Neural cell (in vitro differentiated cells): ENCODE results near the gene MAPK1IP1L. TPM values are rescaled to one million over a fixed set of nuclear protein-coding genes. Genes with fewer than 3 reads are reported as not detected.
A peak's percentile ranks its signal among the peaks of the same experiment; 100 is the strongest.

ENCODE experiments used
- H2AFZ ChIP-seq: fragments of 200-600, 300-800 bp; sonication (generic), shearing (Covaris generic); 2 replicates; pipeline ENCODE4 v1.6.0; 2014; ENCODE audit warnings: low read depth, mild to moderate bottlenecking, antibody characterized with exemption, low read length, moderate library complexity
- H3F3A ChIP-seq: fragments of 200-600 bp; shearing (Covaris generic); 2 replicates; pipeline ENCODE4 v1.6.1; 2016; ENCODE audit warnings: mild to moderate bottlenecking, moderate library complexity, mixed read lengths, antibody characterized with exemption, low read length; ENCODE audit not compliant: insufficient read depth, poor library complexity, severe bottlenecking
- H3K27ac ChIP-seq: fragments of 200-600, 300-800 bp; sonication (generic), shearing (Covaris generic); 2 replicates; pipeline ENCODE4 v1.5.1; 2014; ENCODE audit warnings: mild to moderate bottlenecking, low read length, moderate library complexity
- H3K27me3 ChIP-seq: fragments of 300-800, 200-600 bp; sonication (generic), shearing (Covaris generic); 2 replicates; pipeline ENCODE4 v1.6.0; 2014; ENCODE audit warnings: mild to moderate bottlenecking, low read depth, low read length, moderate library complexity; ENCODE audit not compliant: insufficient read depth
- H3K36me3 ChIP-seq: fragments of 300-800, 200-600 bp; sonication (generic), shearing (Covaris generic); 2 replicates; pipeline ENCODE4 v1.5.1; 2014; ENCODE audit warnings: mild to moderate bottlenecking, antibody characterized with exemption, low read length, moderate library complexity; ENCODE audit not compliant: insufficient read depth
- H3K4me2 ChIP-seq: fragments of 300-800, 200-600 bp; sonication (generic), shearing (Covaris generic); 2 replicates; pipeline ENCODE4 v1.6.0; 2014; ENCODE audit warnings: mild to moderate bottlenecking, low read length
- H3K4me3 ChIP-seq: fragments of 300-800, 200-600 bp; sonication (generic), shearing (Covaris generic); 2 replicates; pipeline ENCODE4 v1.5.1; 2014; ENCODE audit warnings: mild to moderate bottlenecking, low read length, moderate library complexity
- H3K79me2 ChIP-seq: fragments of 200-600 bp; shearing (Covaris generic); replicated peaks from 2 replicates; pipeline ENCODE4 v1.6.0; 2014; ENCODE audit warnings: mild to moderate bottlenecking, low read length, moderate library complexity; ENCODE audit not compliant: insufficient read depth
- H3K9ac ChIP-seq: fragments of 300-800, 200-600 bp; sonication (generic), shearing (Covaris generic); 2 replicates; pipeline ENCODE4 v1.6.1; 2016; ENCODE audit warnings: mild to moderate bottlenecking, low read length, mixed read lengths
- H3K9me2 ChIP-seq: fragments of 200-600 bp; shearing (Covaris generic); 2 replicates; pipeline ENCODE4 v1.6.1; 2016; ENCODE audit warnings: mild to moderate bottlenecking, low read length, mixed read lengths; ENCODE audit not compliant: insufficient read depth
- H3K9me3 ChIP-seq: fragments of 200-600, 300-800 bp; sonication (generic), shearing (Covaris generic); 2 replicates; pipeline ENCODE4 v1.6.1; 2016; ENCODE audit warnings: mild to moderate bottlenecking, mixed run types, low read length, moderate library complexity, mixed read lengths
- H4K20me1 ChIP-seq: fragments of 200-600 bp; shearing (Covaris generic); 2 replicates; pipeline ENCODE4 v1.6.1; 2016; ENCODE audit warnings: mild to moderate bottlenecking, mixed run types; ENCODE audit not compliant: insufficient read depth
- EP300 ChIP-seq: fragments of 450-650 bp; conservative IDR thresholded peaks from 2 replicates; pipeline ENCODE4 v1.6.1; 2014; ENCODE audit warnings: antibody characterized with exemption, mild to moderate bottlenecking, moderate library complexity; ENCODE audit not compliant: poor library complexity, severe bottlenecking
- EZH2 ChIP-seq: fragments of 200-600, 300-800 bp; shearing (Covaris generic), sonication (generic); IDR thresholded peaks from 2 replicates; pipeline ENCODE4 v1.6.1; 2014; ENCODE audit warnings: antibody characterized with exemption, low read length, borderline replicate concordance, mild to moderate bottlenecking; ENCODE audit not compliant: insufficient read depth, poor library complexity, severe bottlenecking
- MXI1 ChIP-seq: fragments of 450-650 bp; conservative IDR thresholded peaks from 2 replicates; pipeline ENCODE4 v1.6.1; 2014; ENCODE audit warnings: antibody characterized with exemption, mild to moderate bottlenecking; ENCODE audit not compliant: poor library complexity, severe bottlenecking
- POLR2AphosphoS5 ChIP-seq: IDR thresholded peaks from 2 replicates; pipeline ENCODE4 v1.6.1; 2012
- RAD21 ChIP-seq: fragments of 450-650 bp; conservative IDR thresholded peaks from 2 replicates; pipeline ENCODE4 v1.6.1; 2014; ENCODE audit warnings: antibody characterized with exemption, mild to moderate bottlenecking, moderate library complexity
- SMC3 ChIP-seq: fragments of 450-650 bp; conservative IDR thresholded peaks from 2 replicates; pipeline ENCODE4 v1.6.1; 2014; ENCODE audit warnings: antibody characterized with exemption, mild to moderate bottlenecking, moderate library complexity; ENCODE audit not compliant: poor library complexity
- TAF1 ChIP-seq: IDR thresholded peaks from 2 replicates; pipeline ENCODE4 v1.6.1; 2012; ENCODE audit warnings: low read depth
- polyA minus RNA-seq: library from RNA; depleted of rRNA, polyadenylated mRNA; stranded (reverse); fragments of >200 nt; gene quantifications from 2 replicates; pipeline ENCODE4 v1.2.3, GENCODE V29; 2014
- polyA plus RNA-seq: library from polyadenylated mRNA; depleted of rRNA; stranded (reverse); fragments of >200 nt; gene quantifications from 2 replicates; pipeline ENCODE4 v1.2.3, GENCODE V29; 2014
- TF ChIP-seq, protein P1 (sequence below): fragments of 450-650 bp; IDR thresholded peaks from 2 replicates; pipeline ENCODE4 v1.5.1; 2014; ENCODE audit warnings: antibody characterized with exemption, mild to moderate bottlenecking, moderate library complexity; ENCODE audit not compliant: poor library complexity, severe bottlenecking
- TF ChIP-seq, protein P2 (sequence below): IDR thresholded peaks from 2 replicates; pipeline ENCODE4 v1.6.1; 2012; ENCODE audit warnings: borderline replicate concordance

MAPK1IP1L gene
- 35.4 and 37.6 TPM in 2 replicates for polyA plus RNA-seq
- 38.7 and 56.1 TPM in 2 replicates for polyA minus RNA-seq

DNA sequence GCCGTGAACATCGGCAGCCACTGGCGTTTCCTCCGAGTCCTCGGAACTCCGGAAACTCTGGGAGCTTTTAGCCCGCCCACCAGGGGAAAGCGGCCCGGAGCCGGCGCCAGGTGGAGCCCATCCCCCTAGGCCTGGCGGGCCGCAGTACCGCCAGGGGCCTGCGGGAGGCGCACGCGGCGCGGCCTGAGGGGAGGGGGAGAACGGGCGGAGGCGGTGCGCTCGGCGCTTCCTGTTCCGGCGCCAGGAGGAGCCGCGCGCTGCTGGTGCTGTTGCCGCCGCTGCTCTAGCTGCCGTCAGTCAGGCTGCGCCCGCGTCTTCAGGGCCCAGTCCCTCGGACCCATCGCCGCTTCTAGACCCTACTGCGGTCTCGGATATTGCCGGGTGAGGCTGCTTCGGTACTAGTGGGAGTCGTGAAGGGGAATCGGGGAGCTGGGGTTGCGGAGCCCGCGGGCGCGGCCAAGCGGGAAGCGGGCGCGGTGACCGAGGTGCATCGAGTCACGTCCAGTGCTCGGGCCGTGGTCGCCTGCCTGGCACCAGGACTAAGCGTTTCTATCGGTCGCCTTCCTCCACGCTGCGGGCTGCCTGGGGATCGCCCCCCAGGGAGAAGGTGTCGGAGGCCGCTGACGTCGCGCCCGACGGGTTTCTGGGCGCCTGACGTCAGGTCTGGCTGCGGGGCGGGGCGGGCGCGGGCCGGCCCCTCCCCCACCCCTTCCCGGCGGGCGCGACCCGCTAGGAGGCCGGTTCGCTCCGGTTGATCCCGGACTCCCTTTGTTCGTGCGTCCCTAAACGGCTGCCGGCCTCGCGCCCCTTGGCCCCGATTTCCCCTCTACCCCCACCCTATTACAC lies at the start of gene MAPK1IP1L:
MAPK1IP1L (plus strand) TSS at position 225 of the 846 bp plus-strand sequence. CDS start 10,037 bp downstream, outside the sequence.
- Histone ChIP-seq H3K9me3 (no peaks in the 10 kb centered on the region), H3K4me3 (peak within 1 kb of the TSS; percentile 93), H3K9me2 (no peaks in the 10 kb centered on the region), H3K4me2 (peak within 1 kb of the TSS; percentile 82), H4K20me1 (no peaks in the 10 kb centered on the region), H3K36me3 (peaks cover 7% of the 10 kb centered on the region), H3K9ac (peak within 1 kb of the TSS; percentile 100), H3F3A (peaks cover 11% of the 10 kb centered on the region), H2AFZ (peak within 1 kb of the TSS; percentile 100), H3K27me3 (no peaks in the 10 kb centered on the region), H3K27ac (peak within 1 kb of the TSS; percentile 100), H3K79me2 (peaks cover 41% of the 10 kb centered on the region)
- no peak for TF ChIP-seq EZH2
- peak; percentile 80 for TF ChIP-seq TAF1
- TF ChIP-seq MXI1 = peak; percentile 87
- TF ChIP-seq, protein P1, sequence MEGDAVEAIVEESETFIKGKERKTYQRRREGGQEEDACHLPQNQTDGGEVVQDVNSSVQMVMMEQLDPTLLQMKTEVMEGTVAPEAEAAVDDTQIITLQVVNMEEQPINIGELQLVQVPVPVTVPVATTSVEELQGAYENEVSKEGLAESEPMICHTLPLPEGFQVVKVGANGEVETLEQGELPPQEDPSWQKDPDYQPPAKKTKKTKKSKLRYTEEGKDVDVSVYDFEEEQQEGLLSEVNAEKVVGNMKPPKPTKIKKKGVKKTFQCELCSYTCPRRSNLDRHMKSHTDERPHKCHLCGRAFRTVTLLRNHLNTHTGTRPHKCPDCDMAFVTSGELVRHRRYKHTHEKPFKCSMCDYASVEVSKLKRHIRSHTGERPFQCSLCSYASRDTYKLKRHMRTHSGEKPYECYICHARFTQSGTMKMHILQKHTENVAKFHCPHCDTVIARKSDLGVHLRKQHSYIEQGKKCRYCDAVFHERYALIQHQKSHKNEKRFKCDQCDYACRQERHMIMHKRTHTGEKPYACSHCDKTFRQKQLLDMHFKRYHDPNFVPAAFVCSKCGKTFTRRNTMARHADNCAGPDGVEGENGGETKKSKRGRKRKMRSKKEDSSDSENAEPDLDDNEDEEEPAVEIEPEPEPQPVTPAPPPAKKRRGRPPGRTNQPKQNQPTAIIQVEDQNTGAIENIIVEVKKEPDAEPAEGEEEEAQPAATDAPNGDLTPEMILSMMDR = peak; percentile 100
- TF ChIP-seq EP300 = peak; percentile 88
- TF ChIP-seq POLR2AphosphoS5 = peak; percentile 100
- TF ChIP-seq, protein P2, sequence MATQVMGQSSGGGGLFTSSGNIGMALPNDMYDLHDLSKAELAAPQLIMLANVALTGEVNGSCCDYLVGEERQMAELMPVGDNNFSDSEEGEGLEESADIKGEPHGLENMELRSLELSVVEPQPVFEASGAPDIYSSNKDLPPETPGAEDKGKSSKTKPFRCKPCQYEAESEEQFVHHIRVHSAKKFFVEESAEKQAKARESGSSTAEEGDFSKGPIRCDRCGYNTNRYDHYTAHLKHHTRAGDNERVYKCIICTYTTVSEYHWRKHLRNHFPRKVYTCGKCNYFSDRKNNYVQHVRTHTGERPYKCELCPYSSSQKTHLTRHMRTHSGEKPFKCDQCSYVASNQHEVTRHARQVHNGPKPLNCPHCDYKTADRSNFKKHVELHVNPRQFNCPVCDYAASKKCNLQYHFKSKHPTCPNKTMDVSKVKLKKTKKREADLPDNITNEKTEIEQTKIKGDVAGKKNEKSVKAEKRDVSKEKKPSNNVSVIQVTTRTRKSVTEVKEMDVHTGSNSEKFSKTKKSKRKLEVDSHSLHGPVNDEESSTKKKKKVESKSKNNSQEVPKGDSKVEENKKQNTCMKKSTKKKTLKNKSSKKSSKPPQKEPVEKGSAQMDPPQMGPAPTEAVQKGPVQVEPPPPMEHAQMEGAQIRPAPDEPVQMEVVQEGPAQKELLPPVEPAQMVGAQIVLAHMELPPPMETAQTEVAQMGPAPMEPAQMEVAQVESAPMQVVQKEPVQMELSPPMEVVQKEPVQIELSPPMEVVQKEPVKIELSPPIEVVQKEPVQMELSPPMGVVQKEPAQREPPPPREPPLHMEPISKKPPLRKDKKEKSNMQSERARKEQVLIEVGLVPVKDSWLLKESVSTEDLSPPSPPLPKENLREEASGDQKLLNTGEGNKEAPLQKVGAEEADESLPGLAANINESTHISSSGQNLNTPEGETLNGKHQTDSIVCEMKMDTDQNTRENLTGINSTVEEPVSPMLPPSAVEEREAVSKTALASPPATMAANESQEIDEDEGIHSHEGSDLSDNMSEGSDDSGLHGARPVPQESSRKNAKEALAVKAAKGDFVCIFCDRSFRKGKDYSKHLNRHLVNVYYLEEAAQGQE = peak; percentile 64
- TF ChIP-seq SMC3 = peak; percentile 83
- peak; percentile 74 for TF ChIP-seq RAD21

DNA sequence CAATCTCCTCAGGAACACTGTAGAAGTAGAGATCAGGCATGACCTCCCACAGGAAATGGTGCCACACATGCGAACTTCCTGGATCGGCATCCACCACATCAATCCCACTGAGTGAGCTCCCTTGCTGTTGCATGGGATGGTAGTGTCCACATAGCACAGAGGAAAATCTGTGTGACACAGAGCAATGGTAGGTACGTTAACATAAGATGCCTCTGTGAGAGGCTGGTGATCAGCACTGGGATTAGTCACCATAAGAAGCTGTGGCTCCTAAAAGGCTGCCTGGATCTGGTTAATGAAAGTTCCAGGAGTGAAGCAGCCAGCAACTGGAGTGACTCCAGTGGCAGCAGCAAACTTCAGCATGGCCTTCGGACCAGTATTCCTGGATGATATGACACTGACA lies 46.4 kb upstream of the MAPK1IP1L start:
- H3K9ac ChIP-seq = no peak overlapping the region
- no peaks in the 10 kb centered on the region for H3K9me3 ChIP-seq
- H3K9me2 ChIP-seq = no peaks in the 10 kb centered on the region
- H3K4me2 ChIP-seq = no peak overlapping the region
- no peaks in the 10 kb centered on the region for H3K27me3 ChIP-seq
- no peak for TF ChIP-seq RAD21
- H3K4me3 ChIP-seq = no peak overlapping the region
- no peak overlapping the region for H3K27ac ChIP-seq
- H4K20me1 ChIP-seq = no peaks in the 10 kb centered on the region
- no peaks in the 10 kb centered on the region for H3K79me2 ChIP-seq
- H2AFZ ChIP-seq = no peak overlapping the region
- no peaks in the 10 kb centered on the region for H3F3A ChIP-seq
- no peaks in the 10 kb centered on the region for H3K36me3 ChIP-seq
